Fibroblast of the aortic adventitia (primary cell): ENCODE measurements around the gene HLTF. TPM values are rescaled to one million over a fixed set of nuclear protein-coding genes. Genes with fewer than 3 reads are reported as not detected.

Experiments
- DNase-seq: peaks from one replicate; pipeline ENCODE4 v3.0.0-alpha.2; 2010; ENCODE audit warnings: low read depth
- H3K4me3 ChIP-seq: 2 replicates; pipeline ENCODE4 v1.5.1; 2011; ENCODE audit warnings: low read depth, mild to moderate bottlenecking, control low read depth, low read length, moderate library complexity
- total RNA-seq: library from RNA; depleted of rRNA; stranded (reverse); fragments of >200 nt; gene quantifications from 2 replicates; pipeline ENCODE4 v1.2.3, GENCODE V29; 2012; ENCODE audit warnings: low replicate concordance
- TF ChIP-seq, protein P1 (sequence below): IDR thresholded peaks from 2 replicates; pipeline ENCODE4 v1.5.1; 2011; ENCODE audit warnings: mild to moderate bottlenecking, low read length, control low read depth, inconsistent platforms; ENCODE audit not compliant: insufficient read depth

The HLTF gene
- total RNA-seq, 1 donor, result 61.4 TPM

DNA sequence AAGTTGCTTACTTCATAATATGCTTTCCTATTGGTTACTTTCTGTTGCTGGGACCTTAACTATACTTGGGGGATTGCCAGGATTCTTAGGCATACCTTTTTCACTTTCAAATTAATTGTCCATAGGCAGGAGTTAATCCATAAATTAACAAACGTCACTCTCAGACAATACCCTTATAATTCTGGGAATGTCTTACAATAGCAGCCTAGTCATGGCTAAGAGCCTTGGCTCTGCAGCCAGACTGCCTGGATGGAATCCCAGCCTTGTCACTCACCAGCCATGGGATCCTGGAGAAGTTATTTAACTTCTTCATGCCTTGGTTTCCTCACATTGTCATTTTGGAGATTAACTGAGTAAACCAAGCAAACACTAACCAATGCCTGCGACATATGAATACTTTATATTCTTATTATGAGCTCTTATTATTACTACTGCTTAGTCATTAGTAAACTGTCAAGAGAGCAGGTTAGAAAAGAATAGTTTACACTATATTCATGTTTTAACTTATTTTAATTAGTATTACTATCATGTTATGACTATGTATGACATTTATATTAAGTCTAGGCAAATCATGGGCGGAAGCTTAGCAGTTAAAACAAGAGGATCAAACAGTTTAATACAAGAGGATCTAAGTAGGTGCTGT lies 66.0 kb downstream of the HLTF start:
- TF ChIP-seq, protein P1, sequence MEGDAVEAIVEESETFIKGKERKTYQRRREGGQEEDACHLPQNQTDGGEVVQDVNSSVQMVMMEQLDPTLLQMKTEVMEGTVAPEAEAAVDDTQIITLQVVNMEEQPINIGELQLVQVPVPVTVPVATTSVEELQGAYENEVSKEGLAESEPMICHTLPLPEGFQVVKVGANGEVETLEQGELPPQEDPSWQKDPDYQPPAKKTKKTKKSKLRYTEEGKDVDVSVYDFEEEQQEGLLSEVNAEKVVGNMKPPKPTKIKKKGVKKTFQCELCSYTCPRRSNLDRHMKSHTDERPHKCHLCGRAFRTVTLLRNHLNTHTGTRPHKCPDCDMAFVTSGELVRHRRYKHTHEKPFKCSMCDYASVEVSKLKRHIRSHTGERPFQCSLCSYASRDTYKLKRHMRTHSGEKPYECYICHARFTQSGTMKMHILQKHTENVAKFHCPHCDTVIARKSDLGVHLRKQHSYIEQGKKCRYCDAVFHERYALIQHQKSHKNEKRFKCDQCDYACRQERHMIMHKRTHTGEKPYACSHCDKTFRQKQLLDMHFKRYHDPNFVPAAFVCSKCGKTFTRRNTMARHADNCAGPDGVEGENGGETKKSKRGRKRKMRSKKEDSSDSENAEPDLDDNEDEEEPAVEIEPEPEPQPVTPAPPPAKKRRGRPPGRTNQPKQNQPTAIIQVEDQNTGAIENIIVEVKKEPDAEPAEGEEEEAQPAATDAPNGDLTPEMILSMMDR, result no peak
- DNase-seq, result peak; percentile 80

DNA sequence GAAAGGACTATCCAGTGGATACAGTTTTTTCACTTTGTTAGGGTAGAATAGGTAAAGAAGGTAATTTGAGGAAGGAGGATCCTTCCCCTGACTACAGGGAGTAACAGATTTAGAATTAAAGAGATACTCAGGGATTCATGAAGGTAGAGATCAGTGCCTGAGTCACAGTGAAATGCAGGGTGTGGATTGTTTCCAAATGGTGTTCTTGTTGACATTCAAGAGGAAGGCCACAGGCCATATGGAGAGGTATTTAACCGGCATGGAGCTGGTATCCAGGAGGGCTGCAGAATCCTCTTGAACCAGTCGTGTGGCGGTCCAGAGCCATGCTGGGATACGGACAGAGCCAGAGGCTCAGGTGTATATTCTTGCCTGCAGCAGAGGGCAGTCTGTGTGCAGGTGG lies 66.8 kb downstream of the HLTF start:
- no peak overlapping the region for H3K4me3 ChIP-seq
- TF ChIP-seq, protein P1, result no peak
- DNase-seq, result peak; percentile 20

More for the DNA sequence above, 66.0 kb downstream of the HLTF start:
- no peak overlapping the region for H3K4me3 ChIP-seq

DNA sequence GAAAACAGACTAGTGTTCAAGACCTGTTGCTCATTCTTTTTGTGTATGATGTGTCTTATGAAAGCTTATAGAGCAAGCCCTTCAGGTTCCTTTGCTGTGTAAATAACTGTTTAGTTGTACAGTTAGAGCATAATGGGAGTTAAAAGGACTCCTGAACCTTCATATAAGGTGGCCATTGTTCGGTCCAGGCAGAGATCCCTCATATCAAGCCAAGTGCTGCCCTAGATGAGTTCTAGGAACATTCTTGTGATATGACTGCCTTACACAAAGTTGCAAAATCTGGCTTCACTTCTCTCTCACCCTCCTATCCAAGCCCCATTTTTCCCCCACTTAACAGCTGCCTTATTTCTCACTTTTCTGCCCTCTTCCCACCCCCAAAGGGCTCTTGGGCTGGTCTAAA lies 68.1 kb downstream of the HLTF start:
- DNase-seq, result peak; percentile 75
- TF ChIP-seq, protein P1, result no peak
- H3K4me3 ChIP-seq, result no peak overlapping the region

DNA sequence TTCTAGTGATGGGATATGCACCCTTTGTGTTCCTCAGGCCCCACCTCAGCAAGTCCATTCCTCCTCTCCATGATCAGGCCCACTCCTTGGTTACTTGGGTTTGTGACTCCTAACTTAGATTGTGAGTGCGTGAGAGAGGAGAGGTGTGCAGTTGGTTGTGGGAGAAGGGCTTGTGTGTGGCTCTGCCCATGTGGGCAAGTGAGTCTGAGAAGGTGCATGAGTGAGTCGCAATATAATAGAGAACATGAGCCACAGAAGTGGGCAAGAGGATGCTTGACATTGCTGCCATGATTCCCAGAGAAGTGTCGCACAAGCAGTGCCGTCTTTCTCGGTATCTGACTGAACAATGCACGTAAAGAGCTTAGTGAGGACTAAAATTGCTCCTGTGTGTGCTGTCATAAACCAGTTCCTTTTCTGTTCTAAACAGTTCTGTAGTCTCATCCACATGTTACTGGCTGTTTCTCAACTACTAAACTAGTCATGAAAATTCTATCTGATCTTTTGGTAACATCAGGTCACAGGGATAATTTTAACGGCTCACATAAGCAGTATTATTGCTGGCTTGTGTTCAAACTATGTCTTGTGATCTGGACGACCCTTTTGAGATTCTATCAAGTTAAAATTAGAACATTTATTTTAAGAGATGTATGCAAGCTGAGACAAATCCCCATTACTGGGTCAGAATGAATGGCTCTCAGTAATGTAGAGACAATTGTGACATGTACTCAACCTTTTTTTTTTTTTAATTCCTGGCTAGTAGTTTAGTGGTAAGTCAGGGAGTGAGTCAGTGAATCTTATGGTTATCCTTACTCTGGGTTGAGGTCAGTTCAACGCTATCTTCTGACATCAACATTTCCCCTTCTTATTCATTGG lies 69.4 kb downstream of the HLTF start:
- TF ChIP-seq, protein P1, result no peak
- no peak overlapping the region for H3K4me3 ChIP-seq
- peak; percentile 91 for DNase-seq

DNA sequence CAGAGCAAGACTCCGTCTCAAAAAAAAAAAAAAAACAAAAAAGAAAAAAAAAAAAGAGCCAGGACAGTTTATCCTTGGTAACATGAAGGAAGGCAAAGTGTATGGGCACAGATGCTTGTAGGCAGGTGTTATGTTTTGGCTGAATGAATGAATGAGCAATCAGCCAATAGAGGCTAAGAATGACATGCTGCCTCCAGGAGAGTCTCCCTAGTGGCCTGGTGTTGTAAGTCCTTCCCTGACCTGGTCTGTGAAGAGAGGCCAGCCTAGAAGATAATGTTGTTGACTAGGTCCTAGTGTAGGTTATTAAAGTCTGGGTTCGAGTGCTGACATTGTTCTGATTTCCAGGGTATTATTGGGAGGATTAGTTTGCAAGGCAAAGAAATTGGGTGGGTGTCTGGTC lies 70.1 kb downstream of the HLTF start:
- H3K4me3 ChIP-seq, result no peak overlapping the region
- no peak for DNase-seq
- TF ChIP-seq, protein P1, result no peak

DNA sequence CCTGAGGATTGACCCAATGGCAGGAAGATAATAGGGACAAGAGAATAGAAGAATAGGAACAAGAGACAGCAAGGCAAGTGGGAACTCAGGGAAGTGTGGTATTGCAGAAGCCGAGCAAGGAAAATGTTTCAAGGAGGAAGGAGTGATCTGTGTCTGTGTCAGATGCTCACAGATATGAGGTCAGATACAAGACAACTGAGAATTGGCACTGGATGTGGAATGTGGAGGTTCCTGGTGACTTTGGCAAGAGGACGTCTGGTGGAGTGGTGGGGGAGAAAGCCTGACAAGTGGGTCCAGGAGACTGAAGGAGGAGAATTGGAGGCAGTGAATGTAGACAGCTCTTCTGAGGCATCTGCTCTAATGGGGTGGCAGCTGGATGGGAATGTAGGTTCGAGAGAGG lies 70.9 kb downstream of the HLTF start:
- no peak overlapping the region for H3K4me3 ChIP-seq
- TF ChIP-seq, protein P1, result no peak
- DNase-seq, result peak; percentile 15
